SK-N-SH treated with all-trans-retinoic acid at 6 μM for 48 hours (cell line): Measurements from ENCODE around the gene SP3.
A peak's percentile ranks its signal among the peaks of the same experiment; 100 is the strongest.

Source experiments
- ATAC-seq: fragments of 200-7000 bp; cut with Tn5 transposase; 3 replicates; pipeline ENCODE4 v1.9.1; 2020; ENCODE audit warnings: mild to moderate bottlenecking, moderate library complexity
- ARNTL ChIP-seq: fragments of 450-650 bp; formaldehyde crosslinking; IDR thresholded peaks from 2 replicates; pipeline ENCODE4 v1.5.0; 2020; ENCODE audit warnings: low read depth, mild to moderate bottlenecking, moderate library complexity, borderline replicate concordance
- BACH2 ChIP-seq: fragments of 250-450 bp; sonication (Bioruptor Pico); IDR thresholded peaks from 2 replicates; pipeline ENCODE4 v1.9.0; 2021; ENCODE audit warnings: mild to moderate bottlenecking, borderline replicate concordance
- CSDC2 ChIP-seq: fragments of 250-450 bp; sonication (Bioruptor Pico); IDR thresholded peaks from 2 replicates; pipeline ENCODE4 v1.5.0; 2020; ENCODE audit warnings: mild to moderate bottlenecking, moderate library complexity
- CSRNP3 ChIP-seq: fragments of 250-450 bp; sonication (Bioruptor Pico); IDR thresholded peaks from 2 replicates; pipeline ENCODE4 v1.5.1; 2021; ENCODE audit warnings: mild to moderate bottlenecking, moderate library complexity
- ESRRG ChIP-seq: fragments of 250-450 bp; sonication (Bioruptor Pico); IDR thresholded peaks from 2 replicates; pipeline ENCODE4 v1.6.1; 2021; ENCODE audit warnings: mild to moderate bottlenecking
- GLIS3 ChIP-seq: fragments of 250-450 bp; sonication (Bioruptor Pico); IDR thresholded peaks from 2 replicates; pipeline ENCODE4 v1.5.0; 2020; ENCODE audit warnings: mild to moderate bottlenecking, moderate library complexity
- ISL1 ChIP-seq: fragments of 250-450 bp; sonication (Bioruptor Pico); IDR thresholded peaks from 2 replicates; pipeline ENCODE4 v2.1.2; 2022; ENCODE audit warnings: mild to moderate bottlenecking, moderate library complexity
- OSR1 ChIP-seq: fragments of 250-450 bp; sonication (Bioruptor Pico); IDR thresholded peaks from 2 replicates; pipeline ENCODE4 v1.8.0; 2022; ENCODE audit warnings: moderate library complexity, mild to moderate bottlenecking, inconsistent platforms
- PATZ1 ChIP-seq: fragments of 250-450 bp; sonication (Bioruptor Pico); IDR thresholded peaks from 2 replicates; pipeline ENCODE4 v1.8.0; 2020; ENCODE audit warnings: mild to moderate bottlenecking, moderate library complexity, borderline replicate concordance
- POU6F1 ChIP-seq: fragments of 250-450 bp; sonication (Bioruptor Pico); IDR thresholded peaks from 2 replicates; pipeline ENCODE4 v1.8.0; 2021; ENCODE audit warnings: low read depth, mild to moderate bottlenecking, moderate library complexity, borderline replicate concordance
- PPARA ChIP-seq: fragments of 250-450 bp; sonication (Bioruptor Pico); IDR thresholded peaks from 2 replicates; pipeline ENCODE4 v1.5.0; 2020; ENCODE audit warnings: mild to moderate bottlenecking, borderline replicate concordance
- RARB ChIP-seq: fragments of 250-450 bp; sonication (Bioruptor Pico); IDR thresholded peaks from 2 replicates; pipeline ENCODE4 v1.8.0; 2021; ENCODE audit warnings: mild to moderate bottlenecking, moderate library complexity
- SNAI2 ChIP-seq: fragments of 250-450 bp; sonication (Bioruptor Pico); IDR thresholded peaks from 2 replicates; pipeline ENCODE4 v1.5.0; 2020; ENCODE audit warnings: mild to moderate bottlenecking, moderate library complexity
- TCF4 ChIP-seq: fragments of 250-450 bp; sonication (Bioruptor Pico); IDR thresholded peaks from 2 replicates; pipeline ENCODE4 v1.8.0; 2021; ENCODE audit warnings: mild to moderate bottlenecking, moderate library complexity, borderline replicate concordance
- TOX ChIP-seq: fragments of 250-450 bp; sonication (Bioruptor Pico); IDR thresholded peaks from 2 replicates; pipeline ENCODE4 v1.8.0; 2021; ENCODE audit warnings: mild to moderate bottlenecking, moderate library complexity, borderline replicate concordance
- TSHZ2 ChIP-seq: fragments of 250-450 bp; sonication (Bioruptor Pico); IDR thresholded peaks from 2 replicates; pipeline ENCODE4 v1.5.0; 2020; ENCODE audit warnings: mild to moderate bottlenecking, moderate library complexity
- ZC3H10 ChIP-seq: fragments of 250-450 bp; sonication (Bioruptor Pico); IDR thresholded peaks from 2 replicates; pipeline ENCODE4 v1.5.1; 2021; ENCODE audit warnings: mild to moderate bottlenecking, moderate library complexity
- ZFP3 ChIP-seq: fragments of 250-450 bp; sonication (Bioruptor Pico); IDR thresholded peaks from 2 replicates; pipeline ENCODE4 v1.5.0; 2020; ENCODE audit warnings: mild to moderate bottlenecking, moderate library complexity
- ZFP30 ChIP-seq: fragments of 450-650 bp; formaldehyde crosslinking; IDR thresholded peaks from 2 replicates; pipeline ENCODE4 v1.5.0; 2022; ENCODE audit warnings: mild to moderate bottlenecking, moderate library complexity
- ZNF565 ChIP-seq: fragments of 450-650 bp; formaldehyde crosslinking; conservative IDR thresholded peaks from 2 replicates; pipeline ENCODE4 v1.5.0; 2020; ENCODE audit warnings: low read depth, mild to moderate bottlenecking, moderate library complexity
- ZNF70 ChIP-seq: fragments of 450-650 bp; formaldehyde crosslinking; IDR thresholded peaks from 2 replicates; pipeline ENCODE4 v1.5.0; 2020; ENCODE audit warnings: mild to moderate bottlenecking, moderate library complexity
- ZNF8 ChIP-seq: fragments of 450-650 bp; formaldehyde crosslinking; IDR thresholded peaks from 2 replicates; pipeline ENCODE4 v1.5.0; 2020; ENCODE audit warnings: mild to moderate bottlenecking, moderate library complexity

Gene SP3

GRCh38 chr2:174005801-174006419 lies 40.7 kb upstream of the SP3 start:
- TF ChIP-seq RARB, result no peak
- no peak for TF ChIP-seq ZFP3
- TF ChIP-seq PPARA (CRISPR knock-in tag), result no peak
- no peak for TF ChIP-seq CSDC2
- TF ChIP-seq ZNF70 (CRISPR knock-in tag), result no peak
- TF ChIP-seq POU6F1 (CRISPR knock-in tag), result no peak
- TF ChIP-seq BACH2 (CRISPR knock-in tag), result no peak
- no peak for TF ChIP-seq ISL1 (CRISPR knock-in tag)
- no peak for TF ChIP-seq SNAI2 (CRISPR knock-in tag)
- no peak for TF ChIP-seq ARNTL (CRISPR knock-in tag)
- TF ChIP-seq TOX (CRISPR knock-in tag), result no peak
- no peak for TF ChIP-seq ESRRG (CRISPR knock-in tag)
- no peak for TF ChIP-seq ZNF565 (CRISPR knock-in tag)
- TF ChIP-seq TSHZ2, result no peak
- no peak for TF ChIP-seq CSRNP3 (CRISPR knock-in tag)
- no peak for TF ChIP-seq ZFP30 (CRISPR knock-in tag)
- no peak for TF ChIP-seq TCF4
- TF ChIP-seq GLIS3 (CRISPR knock-in tag), result no peak
- TF ChIP-seq ZNF8 (CRISPR knock-in tag), result no peak
- no peak for ATAC-seq

- ATAC-seq, result peak; percentile 70
Measured at GRCh38 chr2:174004905-174005605, 39.9 kb upstream of the SP3 start.

More at GRCh38 chr2:174004905-174005605, 39.9 kb upstream of the SP3 start:
- TF ChIP-seq PPARA (CRISPR knock-in tag) (no peak), GLIS3 (CRISPR knock-in tag) (no peak), ZFP30 (CRISPR knock-in tag) (no peak), RARB (no peak), ZNF8 (CRISPR knock-in tag) (no peak), ZFP3 (no peak), CSRNP3 (CRISPR knock-in tag) (no peak), ZNF70 (CRISPR knock-in tag) (no peak), TOX (CRISPR knock-in tag) (no peak), ZC3H10 (CRISPR knock-in tag) (no peak), ESRRG (CRISPR knock-in tag) (no peak), BACH2 (CRISPR knock-in tag) (no peak), TSHZ2 (no peak), OSR1 (no peak), PATZ1 (CRISPR knock-in tag) (no peak), SNAI2 (CRISPR knock-in tag) (no peak), CSDC2 (no peak)
